PFSK-1 (cell line): Measurements from ENCODE around the gene NQO1.

Experiments used
- POLR2AphosphoS5 ChIP-seq: IDR thresholded peaks from 2 replicates; pipeline ENCODE4 v1.6.1; 2012; ENCODE audit warnings: low read depth, mild to moderate bottlenecking, control low read depth, low read length, moderate library complexity
- SIN3A ChIP-seq: IDR thresholded peaks from 2 replicates; pipeline ENCODE4 v1.6.1; 2012; ENCODE audit warnings: mild to moderate bottlenecking, low read length, moderate library complexity, borderline replicate concordance; ENCODE audit not compliant: insufficient read depth
- TAF1 ChIP-seq: IDR thresholded peaks from 2 replicates; pipeline ENCODE4 v1.6.1; 2012; ENCODE audit warnings: low read length, control low read depth, borderline replicate concordance; ENCODE audit not compliant: insufficient read depth

DNA sequence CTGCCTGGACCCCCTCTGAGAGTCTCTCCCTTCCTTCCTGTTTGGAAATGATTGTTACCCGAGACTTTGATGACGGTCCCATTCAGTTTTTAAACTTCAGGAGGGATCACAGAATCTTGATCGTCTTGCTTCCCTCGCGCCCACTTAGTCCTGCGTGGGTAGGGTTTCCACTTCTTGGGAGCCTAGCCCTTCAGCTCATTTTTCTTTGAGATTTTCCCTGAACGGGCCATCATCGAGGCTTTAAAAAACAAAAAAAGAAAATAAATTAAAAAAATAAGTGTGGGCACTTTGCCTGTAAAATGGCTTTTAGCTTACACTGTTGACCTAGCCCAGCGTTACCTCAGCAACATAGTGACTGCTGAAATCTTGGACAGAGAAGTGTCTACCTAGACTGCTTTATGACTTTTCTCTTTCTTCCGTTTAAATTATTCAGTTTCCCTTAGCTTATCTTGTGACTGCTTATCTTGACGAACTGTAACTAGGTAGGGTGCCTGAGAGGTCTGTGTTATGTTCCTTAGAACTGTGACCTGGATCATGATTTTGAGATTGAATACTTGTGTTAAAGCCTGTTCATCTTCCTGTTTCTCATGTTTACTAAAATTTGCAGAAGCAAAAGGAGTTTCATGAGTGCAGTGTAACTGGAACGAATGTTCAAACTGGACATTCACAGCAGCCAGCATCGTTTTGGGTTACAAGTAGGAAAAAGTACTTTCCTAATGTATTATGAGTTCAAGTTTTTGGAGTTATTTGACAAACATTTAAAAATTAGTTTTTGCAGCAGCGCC is 36.6 kb upstream of the NQO1 start:
- no peak for TF ChIP-seq POLR2AphosphoS5
- TF ChIP-seq TAF1: no peak
- TF ChIP-seq SIN3A: no peak
